ENCODE results near the gene PCDHGA1. TPM values are rescaled to one million over a fixed set of nuclear protein-coding genes. Genes with fewer than 3 reads are reported as not detected.
A peak's percentile ranks its signal among the peaks of the same experiment; 100 is the strongest.
"Not testable (repeated sequence)": the region's sequence is repeated elsewhere in the genome, so short reads cannot be mapped to it uniquely, and the experiment has no call there.

The PCDHGA1 gene
- not detected in 2 replicates for total RNA-seq (2014; rRNA removed; shearing (Covaris generic))

DNA sequence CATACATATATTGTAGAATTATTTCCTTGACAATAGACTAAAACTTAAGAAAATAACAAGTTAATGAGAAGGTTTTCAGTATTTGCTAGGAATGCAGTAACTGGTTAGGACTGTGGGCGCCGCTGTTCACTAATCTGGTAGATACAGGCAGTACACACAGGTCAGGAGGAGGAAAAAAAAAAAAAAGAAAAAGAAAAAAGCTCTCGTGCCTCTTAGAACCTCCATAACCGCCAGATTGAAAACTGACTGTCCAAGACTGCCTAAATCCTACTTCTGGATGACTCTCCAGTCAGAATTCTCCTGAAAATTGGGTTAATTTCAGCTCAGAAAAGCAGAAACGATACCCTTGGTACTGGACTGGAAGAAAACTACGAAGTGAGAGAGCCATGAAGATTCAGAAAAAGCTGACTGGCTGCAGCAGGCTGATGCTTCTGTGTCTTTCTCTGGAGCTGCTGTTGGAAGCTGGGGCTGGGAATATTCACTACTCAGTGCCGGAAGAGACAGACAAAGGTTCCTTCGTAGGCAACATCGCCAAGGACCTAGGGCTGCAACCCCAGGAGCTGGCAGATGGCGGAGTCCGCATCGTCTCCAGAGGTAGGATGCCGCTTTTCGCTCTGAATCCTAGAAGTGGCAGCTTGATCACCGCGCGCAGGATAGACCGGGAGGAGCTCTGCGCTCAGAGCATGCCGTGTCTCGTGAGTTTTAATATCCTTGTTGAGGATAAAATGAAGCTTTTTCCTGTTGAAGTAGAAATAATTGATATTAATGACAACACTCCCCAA lies at the start of gene PCDHGA1:
Gene PCDHGA1 (plus strand): TSS at position 216 of the 782 bp plus-strand sequence.
- H3K27me3 ChIP-seq (ENCODE audit: control insufficient read depth, insufficient read depth, low read length) = no peaks in the 10 kb centered on the region
- no peak within 1 kb of the TSS for H3K4me3 ChIP-seq (ENCODE audit: insufficient read depth, low read depth, low read length)
- no peak for DNase-seq
- H3K36me3 ChIP-seq (replicated peaks; ENCODE audit: control insufficient read depth, insufficient read depth, low read length) = no peaks in the 10 kb centered on the region

DNA sequence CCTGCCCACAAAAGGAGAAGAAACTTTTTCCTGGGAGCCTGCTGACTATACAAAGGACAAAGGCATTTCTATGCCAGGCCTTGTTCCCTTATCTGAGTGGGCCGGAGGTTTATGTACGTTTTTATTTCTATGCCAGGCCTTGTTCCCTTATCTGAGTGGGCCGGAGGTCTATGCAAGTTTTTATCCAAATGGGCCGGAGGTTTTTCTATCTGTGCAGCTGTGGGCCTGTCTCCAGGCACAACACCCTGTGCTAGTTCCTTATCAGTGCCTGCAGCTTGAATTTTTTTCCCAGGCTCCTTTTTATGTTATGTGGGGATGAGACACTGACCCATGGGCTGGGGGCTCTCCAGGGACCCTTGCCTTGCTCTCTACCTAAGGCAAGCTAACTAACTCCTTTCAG lies 31.9 kb upstream of the PCDHGA1 start:
- no peak for DNase-seq
- Histone ChIP-seq H3K27me3 (ENCODE audit: control insufficient read depth, insufficient read depth, low read length) (no peaks in the 10 kb centered on the region), H3K4me3 (ENCODE audit: insufficient read depth, low read depth, low read length) (no peak overlapping the region), H3K36me3 (replicated peaks; ENCODE audit: control insufficient read depth, insufficient read depth, low read length) (no peaks in the 10 kb centered on the region)

DNA sequence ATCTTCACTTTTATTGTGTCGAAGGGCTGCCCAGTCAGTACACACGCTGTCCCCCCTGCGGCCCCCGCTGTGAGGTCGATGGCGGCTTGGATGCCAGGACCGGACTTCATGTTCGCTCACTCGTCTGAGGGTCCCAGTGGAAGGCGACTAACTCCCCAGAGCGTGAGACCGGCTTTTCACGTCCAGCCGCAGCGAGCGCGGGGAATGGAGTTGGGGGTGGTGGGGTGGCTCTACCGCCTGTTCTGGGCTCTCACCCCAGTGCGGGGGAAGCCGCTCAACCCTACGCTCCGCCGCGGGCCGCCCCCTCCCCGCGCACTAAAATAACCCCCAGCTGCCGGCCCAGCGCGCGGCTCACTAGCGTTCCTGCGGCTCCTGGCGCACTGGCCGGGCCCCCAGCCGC lies 26.6 kb upstream of the PCDHGA1 start, which contains the start of gene SLC25A2:
Gene SLC25A2 (minus strand): TSS at position 294 of the 400 bp plus-strand sequence. CDS start 184 bp downstream, at position 110.
- Histone ChIP-seq H3K36me3 (replicated peaks; ENCODE audit: control insufficient read depth, insufficient read depth, low read length) (no peaks in the 10 kb centered on the region), H3K4me3 (ENCODE audit: insufficient read depth, low read depth, low read length) (no peak within 1 kb of the TSS), H3K27me3 (ENCODE audit: control insufficient read depth, insufficient read depth, low read length) (no peaks in the 10 kb centered on the region)
- DNase-seq = peak; percentile 21

DNA sequence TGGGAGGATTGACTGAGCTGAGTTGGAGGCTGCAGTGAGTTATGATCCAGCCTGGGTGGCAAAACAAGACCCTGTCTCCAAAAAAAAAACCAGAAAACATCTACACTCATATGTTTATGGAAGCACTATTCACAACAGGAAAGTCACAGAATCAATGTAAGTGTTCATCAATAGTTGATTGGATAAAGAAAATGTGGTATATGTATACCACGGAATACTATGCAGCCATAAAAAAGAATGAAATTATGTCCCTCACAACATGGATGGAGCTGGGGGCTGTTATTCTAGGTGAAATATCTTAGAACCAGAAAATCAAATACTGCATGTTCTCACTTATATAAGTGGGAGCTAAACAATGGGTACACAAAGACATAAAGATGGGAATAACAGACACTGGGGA lies 23.7 kb upstream of the PCDHGA1 start:
- Histone ChIP-seq H3K4me3 (ENCODE audit: insufficient read depth, low read depth, low read length) (no peak overlapping the region), H3K27me3 (ENCODE audit: control insufficient read depth, insufficient read depth, low read length) (no peaks in the 10 kb centered on the region), H3K36me3 (replicated peaks; ENCODE audit: control insufficient read depth, insufficient read depth, low read length) (no peaks in the 10 kb centered on the region)
- no peak for DNase-seq

DNA sequence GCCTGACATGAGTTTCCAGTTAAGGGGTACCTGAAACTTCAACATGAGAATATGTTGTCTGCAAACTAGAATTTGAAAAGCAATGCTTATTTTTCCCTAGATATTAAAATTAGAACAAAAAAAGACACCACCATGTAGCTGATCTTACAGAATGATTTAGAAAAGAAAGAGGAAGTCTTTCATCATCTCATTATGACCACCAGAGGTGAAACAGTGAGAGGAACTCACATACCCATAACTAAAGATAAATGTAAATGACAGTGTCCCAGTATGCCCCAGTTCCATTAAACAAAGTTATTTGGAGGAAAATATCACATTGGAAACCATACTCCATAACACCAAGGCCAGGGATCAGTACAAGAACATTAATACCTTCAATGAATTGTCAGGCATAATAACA lies 16.6 kb upstream of the PCDHGA1 start:
- DNase-seq = no peak
- Histone ChIP-seq H3K27me3 (ENCODE audit: control insufficient read depth, insufficient read depth, low read length) (no peaks in the 10 kb centered on the region), H3K4me3 (ENCODE audit: insufficient read depth, low read depth, low read length) (no peak overlapping the region), H3K36me3 (replicated peaks; ENCODE audit: control insufficient read depth, insufficient read depth, low read length) (peaks cover 1% of the 10 kb centered on the region)

DNA sequence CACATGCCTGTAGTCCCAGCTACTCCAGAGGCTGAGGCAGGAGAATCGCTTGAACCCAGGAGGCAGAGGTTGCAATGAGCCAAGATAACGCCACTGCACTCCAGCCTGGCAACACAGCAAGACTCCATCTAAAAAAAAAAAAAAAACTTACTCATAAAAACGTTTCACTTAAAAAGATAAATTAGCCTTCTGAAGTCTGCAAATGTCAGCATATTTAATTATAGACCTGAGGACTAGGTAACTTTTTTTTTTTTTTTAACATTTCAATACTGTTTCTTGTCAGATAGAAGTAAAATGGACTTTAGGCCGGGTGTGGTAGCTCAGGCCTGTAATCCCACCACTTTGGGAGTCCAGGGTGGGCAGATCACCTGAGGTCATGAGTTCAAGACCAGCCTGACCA lies 13.4 kb upstream of the PCDHGA1 start:
- peaks cover 13% of the 10 kb centered on the region for H3K36me3 ChIP-seq (replicated peaks; ENCODE audit: control insufficient read depth, insufficient read depth, low read length)
- H3K27me3 ChIP-seq (ENCODE audit: control insufficient read depth, insufficient read depth, low read length); DNase-seq; H3K4me3 ChIP-seq (ENCODE audit: insufficient read depth, low read depth, low read length): not testable (repeated sequence)

DNA sequence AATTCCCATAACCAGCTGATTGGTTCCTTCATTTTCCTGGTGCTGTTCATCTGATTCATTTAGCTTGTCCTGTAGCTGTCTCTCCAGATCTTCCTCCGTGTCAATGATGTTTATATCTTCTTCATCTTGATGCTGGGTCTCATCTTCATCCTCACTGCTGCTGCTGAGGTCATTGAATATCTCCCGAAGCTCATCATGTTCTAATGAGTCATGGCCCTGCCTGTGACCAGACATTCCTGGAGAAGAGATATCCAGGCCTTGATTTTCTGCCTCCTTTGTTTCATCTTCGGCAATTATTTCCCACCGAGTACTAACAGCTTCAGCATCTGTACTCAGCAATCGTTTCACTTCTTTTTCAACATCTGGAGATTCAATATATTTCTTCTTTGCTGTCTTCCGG lies 11.1 kb upstream of the PCDHGA1 start:
- Histone ChIP-seq H3K27me3 (ENCODE audit: control insufficient read depth, insufficient read depth, low read length) (no peaks in the 10 kb centered on the region), H3K36me3 (replicated peaks; ENCODE audit: control insufficient read depth, insufficient read depth, low read length) (peaks cover 13% of the 10 kb centered on the region), H3K4me3 (ENCODE audit: insufficient read depth, low read depth, low read length) (no peak overlapping the region)
- DNase-seq = no peak

DNA sequence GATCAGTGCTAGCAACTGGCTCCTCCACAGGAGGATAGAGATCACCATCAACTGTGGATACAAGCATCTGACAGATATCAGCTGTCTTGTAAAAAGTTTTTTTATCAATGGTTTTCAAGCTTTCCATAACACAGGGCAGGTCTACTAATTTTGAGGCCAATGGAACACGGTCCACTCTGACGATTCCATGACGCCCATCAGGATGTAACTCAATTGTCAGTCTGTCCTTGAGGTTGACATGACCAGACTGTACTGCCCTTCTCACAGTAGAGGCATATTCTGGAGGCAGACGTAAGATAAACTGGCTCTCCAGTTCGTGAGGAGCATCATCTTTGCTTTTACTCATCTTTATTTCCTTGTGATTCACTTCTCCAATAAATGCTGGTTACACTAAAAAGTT lies 10.6 kb upstream of the PCDHGA1 start:
- peak overlapping the region; percentile 95 for H3K4me3 ChIP-seq (ENCODE audit: insufficient read depth, low read depth, low read length)
- H3K27me3 ChIP-seq (ENCODE audit: control insufficient read depth, insufficient read depth, low read length) = no peaks in the 10 kb centered on the region
- DNase-seq = no peak
- H3K36me3 ChIP-seq (replicated peaks; ENCODE audit: control insufficient read depth, insufficient read depth, low read length) = peaks cover 13% of the 10 kb centered on the region

DNA sequence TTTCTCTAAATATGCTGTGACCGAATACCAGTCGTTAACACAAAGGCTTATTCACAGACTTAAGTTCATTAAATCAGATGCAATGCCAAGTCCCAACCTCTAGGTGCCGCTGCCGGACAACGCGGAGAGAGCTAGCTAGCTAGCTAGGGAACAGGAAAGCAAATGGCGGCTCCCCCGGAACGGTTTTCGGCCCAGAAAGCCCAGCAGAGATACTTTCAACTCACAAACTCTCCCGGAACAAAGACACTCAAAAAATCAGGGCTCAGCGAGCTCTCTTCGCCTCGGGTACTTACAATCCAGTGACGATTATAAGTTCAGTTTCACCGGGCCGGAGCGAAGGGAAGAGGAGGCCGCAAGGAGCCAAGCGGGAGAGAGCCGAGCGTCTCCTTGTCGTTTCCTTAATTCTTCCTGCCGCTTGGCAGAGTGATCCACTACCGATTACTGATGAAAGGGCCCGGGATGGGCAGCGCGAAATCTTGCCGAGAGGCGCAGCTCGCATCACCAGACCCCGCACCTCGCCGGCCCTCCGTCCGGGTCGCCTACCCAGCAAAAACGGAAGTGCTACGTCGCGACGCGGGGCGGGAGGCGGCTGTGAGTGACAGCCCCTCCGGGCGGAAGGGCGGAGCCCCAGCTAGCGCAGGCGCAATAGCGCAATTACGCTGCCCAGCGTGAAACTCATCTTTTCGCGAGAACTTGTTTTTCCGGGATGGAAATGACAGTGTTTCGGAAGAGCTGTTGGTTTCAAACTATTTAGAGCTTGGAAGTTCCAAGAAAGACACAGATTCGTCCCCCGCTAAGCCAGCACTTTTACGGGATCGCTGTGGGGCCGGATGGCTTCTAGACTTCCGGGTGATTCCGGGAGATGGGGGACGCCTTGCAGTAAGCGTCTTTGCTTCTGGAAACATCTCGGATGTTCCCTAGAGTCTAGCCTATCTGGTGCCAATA lies 9.8 kb upstream of the PCDHGA1 start, which contains the start of gene TAF7:
Gene TAF7 (minus strand): TSS at position 560 of the 945 bp plus-strand sequence. CDS start 740 bp downstream, outside the sequence.
- Histone ChIP-seq H3K36me3 (replicated peaks; ENCODE audit: control insufficient read depth, insufficient read depth, low read length) (peaks cover 13% of the 10 kb centered on the region), H3K4me3 (ENCODE audit: insufficient read depth, low read depth, low read length) (peak within 1 kb of the TSS; percentile 95), H3K27me3 (ENCODE audit: control insufficient read depth, insufficient read depth, low read length) (no peaks in the 10 kb centered on the region)
- DNase-seq = peak; percentile 96

DNA sequence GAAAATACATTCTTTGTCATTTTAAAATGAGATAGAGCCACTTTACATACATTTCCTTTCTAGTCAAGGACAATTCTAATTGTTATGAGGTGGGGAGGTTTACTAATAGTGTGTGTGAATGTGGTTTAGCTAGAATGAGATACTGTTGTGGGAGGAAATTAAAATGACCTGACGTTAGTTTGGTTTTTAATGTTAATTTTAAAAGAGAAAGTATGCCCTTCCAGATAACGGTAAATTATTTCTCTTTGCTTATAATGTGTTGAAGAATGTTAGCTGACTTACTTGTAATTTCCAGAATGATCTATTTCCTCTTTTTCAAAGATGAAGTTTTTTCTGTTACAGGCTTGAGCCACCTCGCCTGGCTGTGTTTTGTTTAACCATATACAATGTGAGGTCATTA lies 8.1 kb upstream of the PCDHGA1 start:
- no peaks in the 10 kb centered on the region for H3K27me3 ChIP-seq (ENCODE audit: control insufficient read depth, insufficient read depth, low read length)
- no peak for DNase-seq
- H3K36me3 ChIP-seq (replicated peaks; ENCODE audit: control insufficient read depth, insufficient read depth, low read length) = peaks cover 13% of the 10 kb centered on the region
- H3K4me3 ChIP-seq (ENCODE audit: insufficient read depth, low read depth, low read length) = no peak overlapping the region

DNA sequence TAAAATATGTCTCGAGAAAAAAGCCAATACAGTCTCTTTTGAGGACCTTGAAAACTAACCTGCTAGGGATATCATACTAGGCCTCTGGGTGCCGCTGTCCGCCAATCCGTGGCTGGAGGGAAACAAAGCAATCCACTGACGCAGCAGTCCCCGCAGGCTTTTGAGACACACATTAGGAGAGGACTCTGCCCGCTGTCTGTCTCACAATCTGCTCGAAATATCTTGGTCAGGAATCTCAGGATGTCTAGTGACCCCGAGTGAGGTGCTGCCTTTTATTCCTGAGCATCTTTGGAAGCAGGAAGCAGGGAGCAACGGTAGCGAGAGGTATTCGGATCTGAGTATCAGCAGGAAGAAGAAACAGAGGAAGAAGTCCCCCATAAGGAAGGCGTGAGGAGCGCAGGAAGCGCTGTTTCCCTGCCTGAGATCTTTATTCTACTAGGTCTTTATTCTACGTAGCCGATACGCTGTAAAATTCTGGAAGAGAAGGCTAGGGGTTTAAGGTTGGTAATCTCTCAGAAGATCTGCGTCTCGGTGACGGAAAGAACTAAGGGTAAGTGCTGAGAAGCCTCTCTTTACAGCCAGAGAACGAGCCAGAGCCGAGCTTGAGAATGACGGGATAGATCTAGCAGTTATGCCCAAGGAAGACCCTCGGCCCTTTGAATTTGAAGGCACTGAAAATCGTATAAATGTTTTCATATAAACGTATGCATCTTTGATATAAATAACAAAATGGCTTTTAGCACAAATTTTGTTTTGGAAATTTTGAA lies 4.0 kb upstream of the PCDHGA1 start:
- Histone ChIP-seq H3K36me3 (replicated peaks; ENCODE audit: control insufficient read depth, insufficient read depth, low read length) (no peaks in the 10 kb centered on the region), H3K4me3 (ENCODE audit: insufficient read depth, low read depth, low read length) (peak overlapping the region; percentile 23; the same call in 1 of the 2 replicates), H3K27me3 (ENCODE audit: control insufficient read depth, insufficient read depth, low read length) (no peaks in the 10 kb centered on the region)
- peak; percentile 68 for DNase-seq

DNA sequence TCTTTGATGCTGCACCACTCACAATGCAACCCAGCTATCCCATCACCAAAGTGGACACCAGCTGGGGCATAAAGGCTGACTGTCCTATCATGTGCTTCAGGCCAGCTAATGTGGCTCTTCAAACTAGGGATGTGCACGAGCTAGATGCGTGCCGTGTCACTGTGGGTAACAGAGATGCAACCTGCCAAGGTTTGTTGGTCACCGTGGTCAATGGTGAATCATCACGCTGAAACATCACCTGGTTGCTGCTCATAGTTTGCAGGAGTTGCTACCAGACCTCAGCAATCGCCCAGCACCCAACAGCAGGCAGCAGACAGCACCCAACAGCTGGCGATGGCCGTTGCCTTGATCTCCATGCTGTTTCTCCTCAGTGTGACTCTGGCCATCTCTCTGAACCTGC lies 2.1 kb upstream of the PCDHGA1 start:
- Histone ChIP-seq H3K36me3 (replicated peaks; ENCODE audit: control insufficient read depth, insufficient read depth, low read length) (no peaks in the 10 kb centered on the region), H3K27me3 (ENCODE audit: control insufficient read depth, insufficient read depth, low read length) (no peaks in the 10 kb centered on the region), H3K4me3 (ENCODE audit: insufficient read depth, low read depth, low read length) (no peak overlapping the region)
- DNase-seq = no peak

DNA sequence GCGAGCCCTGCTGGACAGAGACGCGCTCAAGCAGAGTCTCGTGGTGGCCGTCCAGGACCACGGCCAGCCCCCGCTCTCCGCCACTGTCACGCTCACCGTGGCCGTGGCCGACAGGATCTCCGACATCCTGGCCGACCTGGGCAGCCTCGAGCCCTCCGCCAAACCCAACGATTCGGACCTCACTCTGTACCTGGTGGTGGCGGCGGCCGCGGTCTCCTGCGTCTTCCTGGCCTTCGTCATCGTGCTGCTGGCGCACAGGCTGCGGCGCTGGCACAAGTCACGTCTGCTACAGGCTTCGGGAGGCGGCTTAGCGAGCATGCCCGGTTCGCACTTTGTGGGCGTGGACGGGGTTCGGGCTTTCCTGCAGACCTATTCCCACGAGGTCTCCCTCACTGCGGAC lies 2.3 kb downstream of the PCDHGA1 start:
- DNase-seq = not testable (repeated sequence)

More for the DNA sequence above, 2.3 kb downstream of the PCDHGA1 start:
- H3K36me3 ChIP-seq (replicated peaks; ENCODE audit: control insufficient read depth, insufficient read depth, low read length); H3K4me3 ChIP-seq (ENCODE audit: insufficient read depth, low read depth, low read length); H3K27me3 ChIP-seq (ENCODE audit: control insufficient read depth, insufficient read depth, low read length): not testable (repeated sequence)

Data from H7 (cell line).